Esophagus muscularis mucosa (tissue), 4 donors: ENCODE results near the gene TMEM121. TPM values are rescaled to one million over a fixed set of nuclear protein-coding genes. Genes with fewer than 3 reads are reported as not detected.

Source experiments
- DNase-seq: peaks from one replicate; pipeline ENCODE4 v3.0.0-alpha.2; 2017; ENCODE audit errors: extremely low spot score
- H3K27ac ChIP-seq, 4 donors: fragments of 200-600 bp; sonication (generic); replicated peaks in 1 of 4; 1 replicate in 3 of 4; 2 replicates in 1 of 4; pipeline ENCODE4 v1.5.1; 2016 to 2019; ENCODE audit warnings: mild to moderate bottlenecking in 1 of 4
- H3K27me3 ChIP-seq, 4 donors: fragments of 200-600 bp; sonication (generic); one replicate each; pipeline versions ENCODE4 v1.5.1 to v1.6.0; 2016 to 2019
- H3K36me3 ChIP-seq, 4 donors: fragments of 200-600 bp; sonication (generic); one replicate each; pipeline ENCODE4 v1.5.1; 2016 to 2019
- H3K4me1 ChIP-seq, 4 donors: fragments of 200-600 bp; sonication (generic); one replicate each; pipeline ENCODE4 v1.5.1; 2016 to 2019
- H3K4me3 ChIP-seq, 4 donors: fragments of 200-600 bp; sonication (generic); 1 replicate in 2 of 4; 2 replicates in 2 of 4; pipeline ENCODE4 v1.5.1; 2016 to 2019; ENCODE audit warnings: mild to moderate bottlenecking in 4 of 4, moderate library complexity in 1 of 4
- H3K9me3 ChIP-seq, 4 donors: fragments of 200-600 bp; sonication (generic); 1 replicate in 3 of 4; 2 replicates in 1 of 4; pipeline ENCODE4 v1.5.1; 2016 to 2019
- CTCF ChIP-seq, 3 experiments: fragments of 200-600 bp in 2 of 3; fragments of 450-650 bp in 1 of 3; sonication (generic) in 2 of 3; IDR thresholded peaks; one replicate each; pipeline ENCODE4 v1.5.1; 2017 to 2019; ENCODE audit warnings: antibody characterized with exemption in 3 of 3, mild to moderate bottlenecking in 2 of 3, moderate library complexity in 1 of 3
- EP300 ChIP-seq: sonication (generic); formaldehyde crosslinking; IDR thresholded peaks from one replicate; pipeline ENCODE4 v1.6.1; 2017; ENCODE audit warnings: antibody characterized with exemption
- POLR2A ChIP-seq: fragments of 450-650 bp; IDR thresholded peaks from one replicate; pipeline ENCODE4 v1.6.1; 2017; ENCODE audit warnings: antibody characterized with exemption, moderate library complexity, mild to moderate bottlenecking, low read depth
- POLR2AphosphoS5 ChIP-seq, 2 donors: sonication (generic); formaldehyde crosslinking; IDR thresholded peaks; one replicate each; pipeline ENCODE4 v1.6.1; 2017; ENCODE audit warnings: antibody characterized with exemption in 2 of 2
- WGBS: methylation state at CpG from one replicate; pipeline ENCODE4 v1.1.5; 2018; 5-methylcytosine and 5-hydroxymethylcytosine counted together
- intact Hi-C: fragments of 100-400 bp; cut with DNase I; formaldehyde crosslinking; loops from one replicate; pipeline ENCODE4 v1.15.1; 2023
- total RNA-seq, 4 donors: library from RNA; depleted of rRNA; stranded (reverse); fragments of >200 nt; gene quantifications; one replicate each; pipeline versions ENCODE4 v1.1.0 to v1.2.1, GENCODE V29; 2016

TMEM121 gene
- total RNA-seq, 4 donors from 2014 or later, result 2.9 to 13.0 (median 5.4) TPM

DNA sequence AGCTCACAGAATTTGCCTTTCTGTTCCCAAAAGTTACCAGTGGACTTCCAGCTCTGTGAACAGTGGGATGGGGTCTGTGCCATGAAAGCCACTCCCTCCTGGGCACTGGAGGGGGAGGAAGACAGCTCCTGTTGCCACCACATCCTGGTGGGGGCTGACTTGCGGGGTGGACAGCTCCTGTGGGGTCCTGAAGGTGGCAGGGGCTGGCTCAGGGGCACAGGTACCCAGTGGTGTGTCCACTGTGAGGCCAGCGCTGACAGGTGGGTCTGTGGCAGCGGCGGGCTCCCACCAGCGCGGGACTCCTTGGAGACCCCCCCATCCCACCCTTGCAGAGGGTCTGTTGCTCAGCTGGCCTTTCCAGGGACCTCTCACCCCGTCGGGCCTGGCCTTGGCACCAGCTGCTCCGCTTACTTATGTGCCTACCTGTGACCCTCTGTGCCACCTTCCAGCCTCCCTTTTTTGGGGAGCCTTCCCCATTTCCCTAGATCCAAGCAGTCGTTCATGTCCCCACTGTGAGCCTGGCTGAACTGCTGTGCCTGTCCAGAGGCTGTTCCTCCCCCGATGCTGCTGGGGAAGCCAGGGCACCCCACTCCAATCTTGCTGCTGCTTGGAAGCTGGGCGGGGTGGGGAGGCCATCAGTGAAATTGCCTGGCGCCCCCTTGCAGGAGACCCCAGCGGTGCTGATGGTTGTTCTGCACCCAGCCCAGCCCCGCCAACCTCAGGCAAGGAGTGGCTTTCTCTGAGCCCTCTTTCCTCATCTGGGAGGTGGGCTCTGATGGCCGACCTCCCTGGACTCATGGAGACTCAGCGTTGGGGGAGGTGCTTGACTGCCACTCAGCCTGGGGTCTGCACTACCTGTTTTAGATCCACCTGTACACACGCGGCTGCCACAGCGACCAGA is 33.2 kb upstream of the TMEM121 start:
- Histone ChIP-seq H3K9me3 (no peaks in the 10 kb centered on the region), H3K36me3 (peaks cover 4 to 13% (median 8%) of the 10 kb centered on the region in 4 donors), H3K4me3 (no peak overlapping the region), H3K27me3 (no peaks in the 10 kb centered on the region), H3K27ac (no peak overlapping the region), H3K4me1 (peaks cover 32 to 44% (median 37%) of the 10 kb centered on the region in 4 donors)
- no peak for TF ChIP-seq POLR2A
- no peak for TF ChIP-seq POLR2AphosphoS5 (IDR thresholded peaks at IDR 0.05)
- TF ChIP-seq EP300, result no peak
- no peak for TF ChIP-seq CTCF (IDR thresholded peaks at IDR 0.05)
- DNase-seq, result no peak
- WGBS, result 90% methylated on average over 18 of the region's 20 CpGs
- intact Hi-C loops, result no loop called here

- DNase-seq, result no peak
- H3K27me3 ChIP-seq, result no peaks in the 10 kb centered on the region
- WGBS, result 84% methylated on average over 9 of the region's 16 CpGs
- TF ChIP-seq EP300 (no peak), POLR2A (no peak), CTCF (IDR thresholded peaks at IDR 0.05) (no peak), POLR2AphosphoS5 (IDR thresholded peaks at IDR 0.05) (no peak)
- intact Hi-C loops, result no loop called here
- peaks cover 0 to 16% (median 8%) of the 10 kb centered on the region in 4 donors for H3K36me3 ChIP-seq
- no peaks in the 10 kb centered on the region for H3K9me3 ChIP-seq
- peaks cover 27 to 35% (median 29%) of the 10 kb centered on the region in 4 donors for H3K4me1 ChIP-seq
- H3K4me3 ChIP-seq, result no peak overlapping the region
- no peak overlapping the region for H3K27ac ChIP-seq
Observed at GRCh38 chr14:105493921-105494605, 32.3 kb upstream of the TMEM121 start.

GRCh38 chr14:105494606-105494929 is 31.8 kb upstream of the TMEM121 start:
- peaks cover 0 to 18% (median 8%) of the 10 kb centered on the region in 4 donors for H3K36me3 ChIP-seq
- no peak overlapping the region for H3K4me3 ChIP-seq
- H3K9me3 ChIP-seq, result no peaks in the 10 kb centered on the region
- DNase-seq, result no peak
- H3K27ac ChIP-seq, result no peak overlapping the region
- intact Hi-C loops, result no loop called here
- H3K4me1 ChIP-seq, result peaks cover 22 to 30% (median 24%) of the 10 kb centered on the region in 4 donors
- no peak for TF ChIP-seq POLR2A
- no peak for TF ChIP-seq CTCF (IDR thresholded peaks at IDR 0.05)
- no peak for TF ChIP-seq EP300
- no peak for TF ChIP-seq POLR2AphosphoS5 (IDR thresholded peaks at IDR 0.05)
- WGBS, result 100% methylated on average over 6 of the region's 6 CpGs
- no peaks in the 10 kb centered on the region for H3K27me3 ChIP-seq

GRCh38 chr14:105495101-105495989 is 31.0 kb upstream of the TMEM121 start:
- no peak for DNase-seq
- H3K27ac ChIP-seq, result no peak overlapping the region
- intact Hi-C loops, result no loop called here
- no peak overlapping the region for H3K4me3 ChIP-seq
- TF ChIP-seq EP300, result no peak
- no peak for TF ChIP-seq POLR2A
- TF ChIP-seq POLR2AphosphoS5 (IDR thresholded peaks at IDR 0.05), result no peak
- TF ChIP-seq CTCF (IDR thresholded peaks at IDR 0.05), result no peak
- H3K4me1 ChIP-seq, result peaks cover 15 to 23% (median 16%) of the 10 kb centered on the region in 4 donors
- WGBS, result 94% methylated on average over 4 of the region's 18 CpGs
- no peaks in the 10 kb centered on the region for H3K9me3 ChIP-seq
- H3K36me3 ChIP-seq, result peaks cover 0 to 18% (median 8%) of the 10 kb centered on the region in 4 donors
- no peaks in the 10 kb centered on the region for H3K27me3 ChIP-seq
